8988T (cell line): ENCODE data around the gene TOP3A.

Source experiments
- DNase-seq: peaks from one replicate; pipeline ENCODE4 v3.0.0; 2011

Gene TOP3A

DNA sequence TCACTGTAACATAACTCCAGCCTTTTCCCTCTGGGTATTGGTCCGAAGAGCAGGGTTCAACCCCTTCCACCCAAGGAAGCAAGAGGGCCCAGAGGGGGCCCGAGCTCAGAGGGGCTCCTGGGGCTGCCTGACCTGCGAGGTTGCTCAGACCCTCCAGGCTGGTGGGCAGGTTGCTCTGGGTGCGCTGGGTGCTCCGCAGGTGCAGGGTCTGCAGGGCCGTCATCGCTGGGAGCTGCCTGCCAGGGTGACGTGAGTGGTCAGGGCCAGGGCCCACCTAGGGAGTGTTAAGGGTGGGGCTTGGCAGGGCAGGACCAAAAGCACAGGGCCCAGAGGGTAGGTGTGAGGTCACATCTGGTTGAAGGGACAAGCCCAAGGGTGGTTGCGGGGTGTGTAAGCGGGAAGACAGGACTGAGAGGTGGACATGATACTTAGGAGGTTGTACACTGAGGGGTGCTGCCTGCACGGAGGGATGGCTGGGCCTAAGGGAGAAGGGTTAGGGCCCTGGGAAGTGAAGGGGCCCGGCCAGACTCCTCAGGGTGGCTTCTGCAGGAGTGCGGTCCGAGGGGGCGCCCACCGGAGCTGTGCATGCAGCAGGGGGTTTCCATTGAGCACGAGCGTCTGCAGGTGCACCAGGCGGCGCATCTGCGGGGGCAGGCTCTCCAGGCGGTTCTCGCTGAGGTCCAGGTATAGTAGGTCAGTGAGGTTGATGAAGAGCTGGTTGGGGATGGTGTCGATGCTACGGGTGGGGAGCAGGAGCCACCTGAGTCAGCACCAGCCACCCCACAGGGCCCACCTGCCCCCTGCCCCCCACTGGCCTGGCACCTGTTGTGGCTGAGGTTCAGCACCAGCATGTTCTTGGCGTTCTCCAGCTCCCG is 60.6 kb downstream of the TOP3A start:
- DNase-seq: no peak

DNA sequence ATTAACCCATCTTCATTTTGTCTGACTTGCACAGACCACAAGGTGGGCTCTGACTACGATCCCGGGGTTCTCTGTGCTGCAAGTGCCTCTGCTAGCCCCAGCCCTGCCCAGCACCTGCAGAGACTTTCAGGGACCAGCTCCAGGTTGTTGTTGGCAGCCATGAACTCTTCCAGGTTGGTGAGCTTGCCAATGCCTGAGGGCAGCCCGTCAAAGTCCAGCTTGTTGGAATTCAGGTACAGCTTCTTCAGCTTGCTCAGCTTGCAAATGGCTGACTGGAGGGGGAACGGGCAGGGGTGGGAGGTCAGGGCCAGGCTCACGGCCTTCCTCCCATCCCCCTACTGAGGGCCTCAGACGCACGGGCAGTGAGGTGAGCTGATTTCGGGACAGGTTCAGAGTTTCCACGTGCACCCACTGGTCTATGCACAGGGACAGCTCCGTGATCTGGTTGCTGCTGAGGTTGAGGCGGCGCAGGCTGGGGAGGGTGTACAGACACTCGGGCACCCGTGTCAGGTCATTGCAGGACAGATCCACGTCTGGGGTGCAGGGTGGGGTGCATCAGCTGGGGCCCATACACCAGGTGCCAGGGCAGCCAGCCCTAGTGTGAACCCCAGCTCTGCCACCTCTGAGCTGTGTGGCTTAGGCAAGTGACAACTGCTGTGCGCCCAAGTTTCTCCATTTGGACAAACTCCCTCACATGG is 61.5 kb downstream of the TOP3A start:
- no peak for DNase-seq

DNA sequence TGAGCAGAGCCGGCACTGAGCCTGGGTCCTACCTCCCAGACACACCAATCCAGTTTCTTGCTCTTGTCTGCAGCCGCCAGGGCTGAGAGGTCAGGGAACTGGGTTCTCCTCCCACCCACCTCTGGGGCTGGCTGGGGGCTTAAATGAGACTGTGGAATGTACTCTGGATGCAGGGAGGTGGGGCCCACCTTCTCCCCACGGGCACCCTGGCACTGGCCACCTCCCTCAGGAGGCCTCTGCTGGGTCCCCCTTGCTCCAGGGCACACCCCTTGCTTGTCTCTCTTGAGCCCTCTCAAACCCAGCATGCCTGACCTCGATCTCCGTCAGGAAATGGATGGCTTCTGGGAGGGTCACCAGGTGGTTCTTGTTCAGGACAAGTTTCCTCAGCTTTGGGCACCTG is 62.6 kb downstream of the TOP3A start:
- no peak for DNase-seq

DNA sequence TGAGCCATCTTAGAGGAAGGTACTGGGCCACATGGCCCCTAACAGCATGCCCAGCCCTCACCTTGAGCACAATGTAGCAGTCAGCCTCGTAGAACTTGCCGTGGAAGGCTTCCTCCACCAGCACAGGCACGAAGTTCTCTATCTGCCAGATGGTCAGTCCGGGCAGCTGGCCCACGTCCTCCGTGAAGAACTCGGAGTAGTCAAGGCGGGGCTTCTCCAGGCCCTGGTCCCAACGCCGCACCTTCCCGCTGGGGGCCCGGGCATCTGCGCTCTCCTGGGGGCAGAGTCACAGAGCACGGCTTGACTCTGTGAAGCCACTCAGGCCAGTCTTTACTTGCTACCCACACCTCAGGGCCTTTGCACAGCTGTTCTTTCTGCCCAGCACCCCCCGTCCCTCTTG is 63.6 kb downstream of the TOP3A start:
- DNase-seq: no peak

DNA sequence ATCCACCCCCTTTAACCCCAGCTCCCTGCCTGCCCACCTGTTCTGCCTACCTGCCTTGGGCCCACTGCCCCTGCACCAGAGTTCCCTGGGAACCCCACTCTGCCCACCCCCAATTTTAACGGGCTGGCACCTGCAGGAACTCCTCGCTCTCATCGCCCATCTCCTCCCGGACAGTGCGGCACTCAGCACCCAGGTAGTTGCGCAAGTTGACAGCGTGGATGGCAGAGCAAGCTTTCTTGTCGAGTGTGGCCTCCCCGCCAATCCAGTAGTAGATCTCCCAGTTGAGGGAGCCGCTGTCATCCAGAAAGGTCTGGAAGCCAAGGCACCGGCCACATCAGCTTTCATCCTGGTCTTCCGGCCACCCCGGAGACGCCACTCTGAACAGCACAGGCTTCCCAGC is 64.1 kb downstream of the TOP3A start:
- DNase-seq: no peak

DNA sequence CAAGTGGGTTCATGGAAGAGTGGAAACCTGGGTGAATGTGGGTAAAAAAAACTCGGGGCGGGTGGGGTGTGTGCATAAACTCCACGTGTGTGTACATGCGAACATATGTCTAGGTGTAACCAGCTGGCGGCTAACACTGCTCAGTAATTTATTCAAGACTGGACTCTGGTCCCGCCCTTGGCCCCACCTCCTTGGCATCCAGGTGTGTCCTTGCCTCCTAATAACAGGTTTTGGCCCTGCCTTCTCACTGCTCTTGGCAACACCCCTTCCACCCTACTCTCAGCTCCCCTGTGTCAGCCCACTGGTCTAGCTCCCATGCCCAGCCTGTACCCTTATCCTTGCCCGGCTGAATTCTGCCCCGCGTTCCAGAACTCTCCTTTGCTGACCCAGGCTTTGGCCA is 64.5 kb downstream of the TOP3A start:
- peak; percentile 48 for DNase-seq

DNA sequence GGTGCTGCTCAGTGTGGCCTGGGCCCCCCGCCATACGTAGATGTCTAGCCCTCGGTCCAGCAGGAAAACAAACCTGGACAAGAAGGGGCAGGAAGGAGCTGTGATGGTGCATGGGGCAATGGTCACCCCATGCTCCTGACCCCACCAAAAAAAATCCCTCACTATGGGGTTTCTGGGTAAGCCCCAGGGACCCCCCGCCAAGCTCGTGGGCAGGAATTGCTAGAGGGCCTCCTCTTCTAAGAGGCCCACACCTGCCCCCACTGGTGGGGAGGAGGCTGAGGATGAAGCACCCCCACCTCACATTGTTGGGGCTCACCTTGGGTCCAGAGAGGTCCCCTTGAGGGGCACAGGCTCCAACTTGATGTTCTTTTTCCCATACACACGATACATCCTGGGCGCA is 66.0 kb downstream of the TOP3A start:
- DNase-seq: no peak

DNA sequence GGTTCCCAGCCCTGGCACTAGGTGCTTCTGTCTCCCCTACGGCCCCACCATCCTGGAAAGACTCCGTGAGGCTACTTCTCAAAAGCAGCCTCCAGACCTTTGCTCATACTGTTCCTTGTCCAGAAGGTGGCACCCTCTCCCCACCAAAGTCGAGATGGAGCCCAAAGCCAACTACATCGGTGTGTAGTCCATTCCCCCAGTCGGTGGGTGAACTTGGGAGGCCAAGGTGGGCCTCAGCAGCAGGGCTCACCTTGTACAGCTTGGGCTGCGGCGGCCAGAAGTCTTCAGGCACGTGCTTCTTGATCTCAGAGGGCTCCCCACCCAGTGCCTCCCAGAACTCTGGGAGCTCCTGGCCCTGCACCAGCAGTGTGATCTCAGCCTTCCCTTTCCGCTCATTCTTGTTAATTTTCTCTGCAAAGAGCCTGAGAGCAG is 66.5 kb downstream of the TOP3A start:
- DNase-seq: peak; percentile 98

DNA sequence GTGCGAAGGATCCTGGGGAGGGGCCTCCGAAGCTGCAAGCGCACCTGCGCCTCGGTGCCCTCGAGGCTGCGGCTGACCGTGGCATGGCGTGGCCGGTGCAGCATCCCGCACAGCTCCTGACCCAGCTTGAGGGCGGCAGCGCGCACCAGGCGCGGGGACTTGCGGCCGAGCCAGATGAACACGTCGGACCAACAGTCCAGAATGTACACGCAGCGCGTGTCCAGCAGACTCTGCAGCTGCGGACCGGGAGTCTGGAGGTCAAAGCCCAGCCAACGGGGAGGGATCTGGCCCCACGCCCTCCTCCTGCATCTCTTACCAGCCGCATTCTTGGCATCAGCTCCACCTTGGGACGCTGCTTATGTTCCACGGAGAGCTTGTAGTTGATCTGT is 67.2 kb downstream of the TOP3A start:
- peak; percentile 55 for DNase-seq

DNA sequence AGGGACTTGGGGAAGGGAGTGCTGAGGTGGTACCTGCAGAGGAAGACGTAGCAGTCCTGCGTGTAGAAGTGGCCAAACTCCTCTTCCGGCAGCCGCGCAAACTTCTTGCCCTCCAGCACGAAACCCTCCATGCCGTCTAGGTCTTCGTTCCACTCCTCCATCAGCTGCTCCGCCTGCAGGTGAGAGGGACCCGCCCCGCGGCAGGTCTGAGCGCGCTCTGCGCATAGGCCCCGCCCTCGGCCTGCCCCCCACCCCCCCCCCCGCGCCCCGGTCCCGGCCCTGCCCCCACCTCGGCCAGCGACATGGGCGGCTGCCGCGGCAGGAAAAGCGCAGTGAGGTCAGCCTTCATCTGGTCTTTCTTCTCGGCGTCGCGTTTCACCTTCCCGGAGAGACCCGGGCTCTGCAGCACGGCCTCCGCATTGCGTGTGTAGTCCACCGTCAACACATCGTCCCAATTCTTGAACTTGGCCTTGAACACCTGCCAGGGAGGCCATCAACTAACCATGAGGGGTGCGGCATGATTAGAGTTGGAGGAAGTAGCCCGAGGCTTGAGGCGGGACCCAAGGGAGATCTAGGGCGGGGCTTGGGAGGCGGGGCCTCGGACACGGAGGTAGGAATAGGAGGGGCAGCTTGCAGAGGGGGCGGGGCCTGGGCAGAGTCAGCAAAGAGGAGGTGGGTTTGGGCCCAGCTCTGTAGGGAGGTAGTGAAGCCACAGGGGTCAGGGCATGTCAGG is 67.7 kb downstream of the TOP3A start:
- peak; percentile 93 for DNase-seq

DNA sequence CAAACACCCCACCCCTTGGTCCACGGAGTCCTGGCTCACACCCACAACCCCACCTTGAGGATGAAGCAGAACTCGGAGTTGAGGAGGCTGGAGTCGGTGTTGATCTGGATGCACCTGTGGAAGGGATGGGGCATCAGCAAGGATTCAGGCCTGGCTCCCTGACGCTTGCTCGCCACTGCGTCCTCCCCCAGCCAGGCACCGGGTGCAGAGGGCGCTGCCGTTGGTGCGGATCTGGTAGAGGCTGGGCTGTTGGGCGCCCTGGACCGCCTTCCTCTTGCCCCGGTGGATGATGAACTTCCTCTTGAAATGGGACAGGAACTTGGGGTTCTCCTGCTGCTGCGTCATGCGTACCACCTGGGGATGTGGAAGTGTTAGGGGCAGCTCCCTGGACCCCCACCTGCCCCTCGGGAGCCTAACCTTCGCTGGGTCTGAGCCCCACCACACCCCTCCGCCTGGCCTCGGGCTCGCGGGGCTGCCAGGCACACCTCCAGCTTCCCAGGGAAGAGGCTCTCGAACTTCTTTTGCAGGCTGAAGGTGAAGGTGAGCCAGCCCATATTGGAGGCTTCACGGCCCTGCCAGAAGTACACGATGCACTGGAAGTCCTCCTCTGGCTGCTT is 68.6 kb downstream of the TOP3A start:
- no peak for DNase-seq

DNA sequence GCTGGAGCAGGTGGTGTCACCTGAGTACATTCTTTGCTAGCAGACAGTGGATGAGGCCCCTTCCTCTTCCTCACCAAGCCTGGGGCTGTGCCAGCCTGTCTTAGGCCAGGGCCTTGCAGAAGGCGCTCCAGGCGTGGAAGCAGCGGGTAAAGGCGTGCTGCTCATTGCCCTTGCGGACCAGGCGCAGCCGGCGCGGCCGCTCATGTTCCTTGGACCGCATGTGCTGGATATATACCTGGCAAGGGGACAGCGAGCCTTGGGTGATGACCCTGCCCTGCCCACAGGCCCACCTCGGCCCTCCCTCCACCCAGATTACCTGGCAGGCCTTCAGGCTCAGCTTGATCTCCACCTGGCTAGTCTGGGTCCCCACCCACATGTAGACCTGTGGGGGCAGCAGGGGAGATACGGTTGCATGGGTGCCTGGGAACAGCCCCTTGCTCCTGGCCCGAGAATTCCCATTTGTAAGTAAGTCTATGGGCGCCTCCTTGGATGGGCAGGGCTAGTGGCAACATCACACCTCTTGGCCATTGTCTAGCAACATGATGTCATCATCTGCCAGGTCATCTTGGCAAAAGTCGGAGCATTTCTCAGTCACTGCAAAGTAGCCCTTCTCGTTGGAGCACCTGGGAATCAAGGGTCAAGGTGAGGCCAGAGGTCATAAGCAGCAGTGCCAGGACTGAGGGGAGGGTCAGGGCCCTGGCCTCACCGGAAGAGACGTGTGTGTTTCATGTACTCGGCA is 69.6 kb downstream of the TOP3A start:
- no peak for DNase-seq

DNA sequence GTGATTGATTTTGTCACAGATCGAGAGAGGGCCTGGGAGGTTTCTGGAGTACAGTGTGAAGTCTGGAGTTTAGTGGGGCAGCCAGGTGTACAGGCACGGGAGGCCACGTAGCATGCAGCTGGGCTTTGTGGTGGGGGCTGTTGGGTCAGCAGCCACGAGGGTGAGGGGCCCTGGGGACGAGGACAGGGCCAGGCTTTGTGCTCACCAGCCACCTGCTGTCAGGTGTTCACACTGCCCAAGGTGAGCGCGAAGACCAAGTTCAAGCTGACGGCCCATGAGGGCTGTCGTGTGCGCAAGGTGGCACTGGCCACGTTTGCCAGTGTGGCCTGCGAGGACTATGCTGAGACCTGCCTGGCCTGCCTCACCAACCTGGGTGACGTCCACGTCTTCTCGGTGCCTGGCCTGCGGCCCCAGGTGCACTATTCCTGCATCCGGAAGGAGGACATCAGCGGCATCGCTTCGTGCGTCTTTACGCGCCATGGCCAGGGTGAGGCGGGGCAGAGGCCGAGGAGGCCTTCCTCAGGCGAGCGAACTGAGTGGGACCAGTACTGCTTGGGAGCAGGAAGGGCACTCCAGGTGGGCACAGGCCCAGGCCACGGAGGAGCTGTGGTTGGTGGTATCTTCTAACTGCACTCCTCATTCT is 73.4 kb downstream of the TOP3A start:
- peak; percentile 63 for DNase-seq

DNA sequence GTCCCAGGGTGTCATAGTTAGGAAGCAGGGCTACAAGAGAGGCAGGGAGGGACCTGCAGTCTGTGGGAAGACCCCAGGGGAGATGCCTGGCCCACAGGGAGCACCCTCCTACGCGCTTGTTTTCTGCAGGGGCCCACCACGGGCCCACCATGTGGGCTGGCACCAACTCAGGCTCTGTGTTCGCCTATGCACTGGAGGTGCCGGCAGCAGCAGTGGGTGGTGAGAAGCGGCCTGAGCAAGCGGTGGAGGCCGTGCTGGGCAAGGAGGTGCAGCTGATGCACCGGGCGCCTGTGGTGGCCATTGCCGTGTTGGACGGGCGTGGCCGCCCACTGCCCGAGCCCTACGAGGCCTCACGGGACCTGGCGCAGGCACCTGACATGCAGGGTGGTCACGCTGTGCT is 74.3 kb downstream of the TOP3A start:
- no peak for DNase-seq

DNA sequence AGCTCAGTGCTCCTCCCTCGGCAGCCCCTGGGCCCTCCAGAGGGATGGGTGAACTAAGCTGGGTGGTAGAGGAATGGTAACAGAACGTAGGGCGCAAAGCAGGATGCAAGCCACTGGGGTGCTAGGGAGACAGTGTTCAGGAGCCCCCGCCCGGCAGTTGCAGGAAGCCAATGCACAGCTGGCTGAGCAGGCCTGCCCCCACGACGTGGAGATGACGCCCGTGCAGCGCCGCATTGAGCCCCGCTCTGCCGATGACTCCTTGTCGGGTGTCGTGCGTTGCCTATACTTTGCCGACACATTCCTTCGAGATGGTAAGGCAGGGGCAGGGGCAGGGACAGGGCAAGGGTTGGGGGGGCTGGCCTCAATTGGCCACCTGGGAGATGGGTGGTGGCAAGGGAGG is 76.5 kb downstream of the TOP3A start:
- no peak for DNase-seq

DNA sequence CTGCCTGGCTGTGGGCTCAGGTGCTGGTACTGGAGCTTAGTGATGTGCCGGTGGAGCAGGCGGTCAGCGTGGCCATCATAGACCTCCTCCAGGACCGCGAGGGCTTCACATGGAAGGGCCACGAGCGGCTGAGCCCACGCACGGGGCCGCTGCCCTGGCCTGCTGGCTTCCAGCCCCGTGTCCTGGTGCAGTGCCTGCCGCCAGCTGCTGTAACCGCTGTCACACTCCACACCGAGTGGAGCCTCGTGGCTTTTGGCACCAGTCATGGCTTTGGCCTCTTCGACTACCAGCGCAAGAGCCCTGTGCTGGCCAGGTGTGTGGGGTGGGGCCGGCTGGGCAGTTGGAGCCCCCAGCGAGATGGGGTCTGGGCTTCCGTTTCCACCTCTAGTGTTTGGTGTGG is 77.3 kb downstream of the TOP3A start:
- no peak for DNase-seq

DNA sequence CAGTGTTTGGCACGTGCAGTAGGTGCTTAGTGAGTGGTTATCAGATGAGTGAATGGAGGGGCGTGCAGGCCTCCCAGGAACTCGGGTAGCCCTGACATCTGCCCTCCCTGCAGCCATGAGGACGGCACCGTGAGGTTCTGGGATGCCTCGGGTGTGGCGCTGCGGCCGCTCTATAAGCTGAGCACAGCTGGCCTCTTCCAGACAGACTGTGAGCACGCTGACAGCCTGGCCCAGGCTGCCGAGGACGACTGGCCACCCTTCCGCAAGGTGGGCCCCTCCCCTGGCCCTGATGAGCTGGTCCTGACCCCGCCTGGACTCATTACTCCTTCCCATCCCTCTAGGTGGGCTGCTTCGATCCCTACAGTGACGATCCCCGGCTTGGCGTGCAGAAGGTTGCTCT is 78.3 kb downstream of the TOP3A start:
- DNase-seq: no peak

DNA sequence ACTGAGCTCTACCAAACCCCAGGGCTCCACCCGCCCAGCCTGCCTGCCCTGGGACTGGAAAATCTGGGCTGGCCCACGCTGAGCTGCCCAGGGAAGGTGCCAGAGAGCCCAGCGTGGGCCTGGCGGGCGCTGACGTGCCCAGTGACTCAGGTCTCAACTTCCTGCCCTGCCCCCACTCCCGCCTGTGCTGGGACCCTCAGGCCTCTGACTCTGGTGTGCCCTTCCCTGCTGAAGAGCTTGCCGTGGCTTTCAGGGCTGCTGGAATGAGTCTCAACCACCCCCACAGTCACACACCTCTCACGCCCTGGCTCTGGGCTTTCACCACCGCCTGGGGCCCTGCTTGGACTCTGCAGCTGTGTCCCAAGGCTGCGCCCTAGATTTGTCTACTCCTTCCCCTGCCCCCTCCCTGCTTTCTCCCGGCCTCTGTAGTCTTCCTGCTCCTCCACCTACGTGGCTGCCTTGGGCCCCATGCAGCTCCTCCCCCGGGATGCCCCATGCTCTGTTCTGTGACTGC is 79.0 kb downstream of the TOP3A start:
- DNase-seq: peak; percentile 55

DNA sequence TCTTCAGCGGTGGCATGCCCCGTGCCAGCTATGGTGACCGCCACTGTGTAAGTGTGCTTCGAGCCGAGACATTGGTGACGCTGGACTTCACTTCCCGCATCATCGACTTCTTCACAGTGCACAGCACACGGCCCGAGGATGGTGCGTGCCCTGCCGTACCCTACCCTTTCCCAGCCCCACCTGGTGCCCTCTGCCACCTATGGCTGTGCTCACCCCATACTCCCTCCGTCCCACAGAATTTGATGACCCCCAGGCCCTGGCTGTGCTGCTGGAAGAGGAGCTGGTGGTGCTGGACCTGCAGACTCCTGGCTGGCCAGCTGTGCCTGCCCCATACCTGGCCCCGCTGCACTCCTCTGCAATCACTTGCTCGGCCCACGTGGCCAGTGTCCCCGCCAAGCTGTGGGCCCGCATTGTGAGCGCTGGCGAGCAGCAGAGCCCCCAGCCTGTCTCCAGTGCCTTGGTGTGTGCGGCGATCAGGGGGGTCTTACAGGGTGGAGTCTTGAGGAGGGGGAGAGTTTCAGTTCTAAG is 79.9 kb downstream of the TOP3A start:
- DNase-seq: no peak

DNA sequence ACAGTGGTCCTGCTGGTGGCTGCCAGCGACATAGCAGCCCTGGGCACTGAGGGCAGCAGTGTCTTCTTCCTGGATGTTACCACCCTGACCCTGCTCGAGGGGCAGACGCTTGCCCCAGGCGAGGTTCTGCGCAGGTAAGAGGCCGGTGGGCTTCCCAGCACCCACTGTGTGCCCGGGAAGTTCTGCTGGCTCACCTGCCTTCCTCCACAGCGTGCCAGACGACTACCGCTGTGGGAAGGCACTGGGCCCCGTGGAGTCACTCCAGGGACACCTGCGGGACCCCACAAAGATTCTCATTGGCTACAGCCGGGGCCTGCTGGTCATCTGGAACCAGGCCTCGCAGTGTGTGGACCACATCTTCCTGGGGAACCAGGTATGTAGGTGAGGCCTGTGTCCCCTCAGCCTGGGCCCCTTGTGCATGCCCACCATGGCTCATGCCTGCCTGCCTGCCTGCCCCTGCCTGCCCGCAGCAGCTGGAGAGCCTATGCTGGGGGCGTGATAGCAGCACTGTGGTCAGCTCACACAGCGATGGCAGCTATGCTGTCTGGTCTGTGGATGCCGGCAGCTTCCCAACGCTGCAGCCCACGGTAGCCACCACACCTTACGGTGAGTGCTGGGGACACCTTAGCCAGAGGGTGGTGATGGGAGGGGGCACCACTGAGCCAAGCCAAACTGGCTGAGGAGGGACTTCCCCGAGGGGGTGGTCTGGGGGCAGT is 80.8 kb downstream of the TOP3A start:
- DNase-seq: no peak

DNA sequence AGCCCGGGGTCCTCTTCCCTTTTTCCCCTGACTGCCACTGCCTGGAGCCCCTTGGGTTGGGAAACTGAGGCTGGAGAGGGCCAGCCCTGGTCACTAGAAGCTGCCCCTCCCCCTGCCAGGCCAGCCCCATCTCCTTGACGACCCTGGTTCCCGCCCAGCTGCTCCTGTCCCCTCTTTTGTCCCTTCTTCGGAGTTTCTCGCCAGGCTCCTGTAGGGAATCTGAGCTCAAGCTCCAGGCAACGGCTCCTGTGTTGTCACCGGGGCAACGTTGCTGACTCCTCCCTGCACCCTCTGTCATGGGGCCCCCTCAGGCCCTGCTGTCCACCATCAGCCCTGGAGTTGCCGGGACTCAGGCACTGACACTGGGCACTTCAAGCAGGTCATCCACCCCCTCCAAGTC is 83.6 kb downstream of the TOP3A start:
- no peak for DNase-seq
